Stomach smooth muscle (tissue), 2 donors: ENCODE data around the gene ZBTB7C.
A peak's percentile ranks its signal among the peaks of the same experiment; 100 is the strongest.

Experiments
- H3K27ac ChIP-seq: one replicate; pipeline ENCODE4 v1.7.0; 2013; ENCODE audit warnings: mild to moderate bottlenecking, low read length, inconsistent platforms
- H3K27me3 ChIP-seq, 2 donors: one replicate each; pipeline ENCODE4 v1.7.0; 2013; ENCODE audit warnings: low read length in 2 of 2; ENCODE audit not compliant: insufficient read depth in 2 of 2, control insufficient read depth in 1 of 2
- H3K36me3 ChIP-seq, 2 donors: one replicate each; pipeline ENCODE4 v1.7.0; 2013; ENCODE audit warnings: low read length in 2 of 2; ENCODE audit not compliant: control insufficient read depth in 2 of 2, insufficient read depth in 2 of 2
- H3K4me1 ChIP-seq: one replicate; pipeline ENCODE4 v1.7.0; 2013; ENCODE audit warnings: low read length; ENCODE audit not compliant: control insufficient read depth, insufficient read depth
- H3K4me3 ChIP-seq, 2 donors: one replicate each; pipeline ENCODE4 v1.7.0; 2013; ENCODE audit warnings: low read length in 2 of 2
- H3K9ac ChIP-seq, 2 donors: one replicate each; pipeline ENCODE4 v1.7.0; 2013; ENCODE audit warnings: low read length in 2 of 2, mild to moderate bottlenecking in 1 of 2
- H3K9me3 ChIP-seq, 2 donors: one replicate each; pipeline ENCODE4 v1.7.0; 2013; ENCODE audit warnings: low read length in 2 of 2; ENCODE audit not compliant: control insufficient read depth in 2 of 2
- donor health status: healthy.
- donor health status: Pancreatic carcinoma.

ZBTB7C gene

DNA sequence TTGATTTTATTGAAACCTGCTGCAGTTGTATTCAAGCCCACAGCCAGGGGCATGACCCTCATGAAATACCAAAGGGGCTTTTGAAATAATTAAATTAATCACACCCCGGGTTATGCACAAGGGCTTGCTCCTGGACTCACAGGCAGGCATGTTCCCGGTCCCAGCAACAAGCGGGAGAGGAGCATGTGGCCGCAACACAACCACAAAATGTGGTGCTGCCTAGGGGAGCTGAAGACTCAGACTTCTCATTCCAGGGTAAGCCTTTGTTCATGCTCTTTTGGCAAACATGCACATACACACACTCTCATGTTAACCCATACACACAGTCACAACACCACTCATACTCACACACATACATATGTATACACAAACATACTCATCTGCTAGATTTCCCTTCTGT, 245.1 kb downstream of the ZBTB7C start:
- peaks cover 14% of the 10 kb centered on the region for H3K4me1 ChIP-seq
- H3K27ac ChIP-seq: no peak overlapping the region
- H3K27me3 ChIP-seq: no peaks in the 10 kb centered on the region
- no peaks in the 10 kb centered on the region for H3K36me3 ChIP-seq
- H3K9me3 ChIP-seq: no peaks in the 10 kb centered on the region
- H3K4me3 ChIP-seq: no peak overlapping the region
- no peak overlapping the region for H3K9ac ChIP-seq

GRCh38 chr18:48163738-48164115, 245.5 kb downstream of the ZBTB7C start:
- H3K27me3 ChIP-seq: no peaks in the 10 kb centered on the region
- no peak overlapping the region for H3K4me3 ChIP-seq
- no peaks in the 10 kb centered on the region for H3K9me3 ChIP-seq
- H3K36me3 ChIP-seq: no peaks in the 10 kb centered on the region
- H3K9ac ChIP-seq: no peak overlapping the region
- H3K27ac ChIP-seq: no peak overlapping the region
- peaks cover 14% of the 10 kb centered on the region for H3K4me1 ChIP-seq

DNA sequence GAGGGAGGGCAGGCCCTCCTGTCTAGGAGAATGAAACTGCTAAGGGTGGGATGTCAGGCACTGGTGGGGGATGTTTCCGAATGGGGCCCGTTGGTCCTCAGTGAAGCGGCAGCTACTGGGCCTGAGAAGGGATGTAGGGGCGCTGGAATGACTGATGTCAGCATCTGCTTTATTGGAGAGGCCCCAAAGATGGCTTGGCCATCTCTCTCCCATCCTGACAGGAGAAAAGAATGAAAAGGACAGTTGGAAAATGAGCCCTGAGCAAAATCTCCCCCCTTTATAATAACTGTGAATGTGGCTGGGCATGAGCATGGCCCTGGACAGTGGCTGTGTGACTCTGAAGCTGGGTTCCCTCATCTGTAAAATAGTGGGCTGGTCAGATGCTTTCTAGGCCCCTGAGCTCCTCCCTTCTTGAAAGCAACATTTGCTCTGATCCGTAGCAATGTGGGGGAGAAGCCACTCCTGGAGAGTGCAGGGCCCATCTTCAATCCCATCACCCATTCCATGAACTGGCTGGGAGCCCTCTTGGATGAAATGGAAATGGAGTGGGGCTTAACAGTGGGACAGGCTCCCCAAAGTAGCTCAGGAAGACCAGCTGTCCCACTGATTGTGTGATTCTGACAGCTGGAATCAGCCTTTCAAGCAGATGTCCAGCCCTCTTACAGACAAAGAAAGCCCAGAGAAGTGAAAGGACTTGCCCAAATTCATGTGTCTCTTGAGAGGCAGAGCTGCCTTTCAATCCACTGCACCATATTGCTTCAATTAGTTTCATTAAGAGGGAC, 246.0 kb downstream of the ZBTB7C start:
- Histone ChIP-seq H3K9me3 (no peaks in the 10 kb centered on the region), H3K36me3 (no peaks in the 10 kb centered on the region), H3K4me1 (peaks cover 14% of the 10 kb centered on the region), H3K27me3 (no peaks in the 10 kb centered on the region), H3K9ac (no peak overlapping the region), H3K27ac (no peak overlapping the region), H3K4me3 (no peak overlapping the region)

DNA sequence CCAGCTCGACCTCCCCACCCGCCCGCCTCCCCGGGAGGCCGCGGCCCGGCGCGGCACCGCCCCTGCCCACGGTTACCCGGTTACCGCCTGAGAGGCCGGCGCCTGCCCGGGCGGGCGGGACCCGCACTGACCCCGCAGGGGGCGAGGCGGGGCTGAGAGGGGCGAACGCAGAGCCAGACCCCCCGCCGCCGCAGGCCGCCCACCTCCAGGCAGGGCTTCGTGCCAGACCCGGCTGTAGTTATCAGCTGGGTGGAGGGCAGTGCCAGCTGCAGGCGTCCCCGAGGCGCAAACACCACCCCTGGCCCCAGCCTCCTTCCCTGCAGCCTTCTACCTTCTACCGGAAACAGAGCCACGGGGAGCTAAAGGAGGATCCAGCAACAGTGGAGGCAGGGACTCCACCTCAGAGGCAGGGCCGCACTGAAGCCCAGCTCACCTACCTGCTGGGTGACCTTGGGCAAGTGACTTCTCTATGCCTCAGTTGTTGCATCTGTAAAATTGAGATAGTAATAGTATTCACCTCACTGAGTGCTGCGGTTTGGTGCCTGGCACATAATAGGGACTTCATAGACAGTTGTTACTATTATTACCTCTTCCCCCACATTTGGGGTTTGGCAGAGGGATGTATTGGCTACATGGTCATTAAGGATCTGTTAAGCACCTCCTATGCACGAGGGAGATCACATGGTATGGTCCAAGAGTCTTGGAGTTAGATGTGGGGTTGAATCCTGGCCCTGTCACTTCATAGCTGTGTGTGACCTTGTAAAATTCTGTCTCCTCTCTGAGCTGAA, 247.1 kb downstream of the ZBTB7C start:
- H3K4me1 ChIP-seq: peaks cover 14% of the 10 kb centered on the region
- peak overlapping the region; percentile 35 to 73 for H3K9ac ChIP-seq

GRCh38 chr18:48161191-48161910, 247.8 kb downstream of the ZBTB7C start:
- H3K9me3 ChIP-seq: no peaks in the 10 kb centered on the region
- peaks cover 10% of the 10 kb centered on the region for H3K4me1 ChIP-seq
- H3K27ac ChIP-seq: peak overlapping the region; percentile 49
- H3K27me3 ChIP-seq: no peaks in the 10 kb centered on the region
- H3K36me3 ChIP-seq: no peaks in the 10 kb centered on the region
- H3K9ac ChIP-seq: peak overlapping the region; percentile 35 to 76
- peak overlapping the region; percentile 59 to 74 for H3K4me3 ChIP-seq

More for the DNA sequence above, 247.1 kb downstream of the ZBTB7C start:
- Histone ChIP-seq H3K27ac (peak overlapping the region; percentile 49), H3K9me3 (no peaks in the 10 kb centered on the region), H3K36me3 (no peaks in the 10 kb centered on the region), H3K4me3 (peak overlapping the region; percentile 45 to 74), H3K27me3 (no peaks in the 10 kb centered on the region)

DNA sequence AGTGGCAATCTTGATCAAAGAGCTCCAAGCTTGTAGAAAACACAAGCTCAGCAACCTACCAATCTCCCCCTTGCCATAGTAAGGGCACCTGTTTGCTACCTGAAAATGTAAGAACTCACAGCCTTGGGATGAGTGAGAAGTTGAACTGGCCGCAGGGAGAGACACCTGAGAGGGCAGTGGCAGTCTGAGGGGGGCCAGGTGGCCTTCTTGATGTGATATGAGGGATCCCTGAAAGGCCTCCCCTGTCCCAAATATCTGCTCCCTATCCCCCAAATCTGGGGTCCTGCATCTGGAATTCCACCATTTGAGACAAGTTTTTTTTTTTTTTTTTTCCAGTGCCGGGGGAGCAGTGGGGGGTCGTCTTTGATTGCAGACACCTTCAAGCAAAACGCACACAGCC, 248.6 kb downstream of the ZBTB7C start:
- Histone ChIP-seq H3K9ac (peak overlapping the region in 1 of 2 donors; percentile 17), H3K36me3 (no peaks in the 10 kb centered on the region), H3K27ac (no peak overlapping the region), H3K4me3 (peak overlapping the region; percentile 59 to 74), H3K27me3 (no peaks in the 10 kb centered on the region), H3K4me1 (peaks cover 9% of the 10 kb centered on the region), H3K9me3 (no peaks in the 10 kb centered on the region)

- Histone ChIP-seq H3K27ac (no peak overlapping the region), H3K27me3 (no peaks in the 10 kb centered on the region), H3K9me3 (no peaks in the 10 kb centered on the region), H3K4me3 (no peak overlapping the region), H3K4me1 (peaks cover 7% of the 10 kb centered on the region), H3K36me3 (no peaks in the 10 kb centered on the region), H3K9ac (no peak overlapping the region)
These were observed 249.4 kb downstream of the ZBTB7C start for GRCh38 chr18:48159816-48160215.

GRCh38 chr18:48158721-48159120, 250.5 kb downstream of the ZBTB7C start:
- no peaks in the 10 kb centered on the region for H3K36me3 ChIP-seq
- no peaks in the 10 kb centered on the region for H3K27me3 ChIP-seq
- no peak overlapping the region for H3K27ac ChIP-seq

DNA sequence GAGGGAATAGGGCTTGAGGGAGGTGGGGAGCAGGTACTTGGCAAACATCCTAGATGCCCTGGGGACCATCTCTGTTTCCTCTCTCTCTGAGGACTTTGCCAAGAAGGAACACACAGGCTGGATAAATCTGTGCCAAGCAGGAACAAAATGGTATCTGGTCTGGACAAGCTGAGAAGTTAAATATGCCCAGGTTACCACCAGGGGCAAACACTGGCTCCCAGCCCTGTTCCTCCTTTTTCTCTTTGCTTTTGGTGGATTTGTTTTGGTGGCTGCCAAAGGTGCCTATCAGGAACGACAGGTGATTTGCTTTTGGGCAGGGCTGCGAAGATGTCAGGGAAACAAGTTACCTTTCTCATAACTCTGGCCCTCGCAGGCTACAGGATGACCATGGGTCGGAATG, 251.2 kb downstream of the ZBTB7C start:
- no peak overlapping the region for H3K4me3 ChIP-seq
- H3K27me3 ChIP-seq: no peaks in the 10 kb centered on the region
- no peak overlapping the region for H3K27ac ChIP-seq
- no peak overlapping the region for H3K9ac ChIP-seq
- H3K9me3 ChIP-seq: no peaks in the 10 kb centered on the region
- H3K4me1 ChIP-seq: peaks cover 20% of the 10 kb centered on the region
- H3K36me3 ChIP-seq: no peaks in the 10 kb centered on the region

More at GRCh38 chr18:48158721-48159120, 250.5 kb downstream of the ZBTB7C start:
- Histone ChIP-seq H3K4me1 (peaks cover 13% of the 10 kb centered on the region), H3K9me3 (no peaks in the 10 kb centered on the region), H3K4me3 (no peak overlapping the region), H3K9ac (no peak overlapping the region)

GRCh38 chr18:48155856-48156255, 253.3 kb downstream of the ZBTB7C start:
- Histone ChIP-seq H3K4me1 (peaks cover 14% of the 10 kb centered on the region), H3K36me3 (no peaks in the 10 kb centered on the region), H3K9me3 (no peaks in the 10 kb centered on the region), H3K9ac (no peak overlapping the region), H3K4me3 (no peak overlapping the region), H3K27me3 (no peaks in the 10 kb centered on the region), H3K27ac (no peak overlapping the region)
